VCaP (cell line): ENCODE measurements around the gene DCBLD2.

ENCODE experiments used
- H3K27ac ChIP-seq: fragments of 450-650 bp; 2 replicates; pipeline ENCODE4 v1.5.1; 2017
- TF ChIP-seq, protein P1 (sequence below): fragments of 450-650 bp; conservative IDR thresholded peaks from 2 replicates; pipeline ENCODE4 v1.5.1; 2017; ENCODE audit warnings: mild to moderate bottlenecking, moderate library complexity

The DCBLD2 gene

DNA sequence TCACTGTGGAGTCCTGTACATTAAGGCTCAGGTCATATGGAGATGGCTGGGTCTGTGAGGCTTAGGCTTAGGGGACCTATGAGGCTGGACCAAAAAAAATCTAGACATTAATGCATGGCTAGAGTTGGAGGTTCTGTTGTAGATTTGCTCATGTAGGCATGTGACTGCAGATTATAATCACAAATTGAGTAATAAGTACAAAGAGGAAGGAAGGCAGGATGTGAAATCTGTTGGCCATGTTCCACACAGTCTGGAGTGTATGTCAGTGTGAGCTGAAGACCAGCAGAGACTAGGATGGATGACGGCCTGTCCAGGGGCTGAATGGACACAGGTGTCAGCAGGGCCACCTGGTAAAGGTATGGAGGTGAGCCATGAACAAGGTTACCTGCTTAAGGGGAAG is 138.4 kb downstream of the DCBLD2 start, which contains the start of gene ST3GAL6:
ST3GAL6 (plus strand) TSS at position 265 of the 400 bp plus-strand sequence. CDS start 5,101 bp downstream, outside the sequence.
- H3K27ac ChIP-seq = no peak within 1 kb of the TSS
- TF ChIP-seq, protein P1, sequence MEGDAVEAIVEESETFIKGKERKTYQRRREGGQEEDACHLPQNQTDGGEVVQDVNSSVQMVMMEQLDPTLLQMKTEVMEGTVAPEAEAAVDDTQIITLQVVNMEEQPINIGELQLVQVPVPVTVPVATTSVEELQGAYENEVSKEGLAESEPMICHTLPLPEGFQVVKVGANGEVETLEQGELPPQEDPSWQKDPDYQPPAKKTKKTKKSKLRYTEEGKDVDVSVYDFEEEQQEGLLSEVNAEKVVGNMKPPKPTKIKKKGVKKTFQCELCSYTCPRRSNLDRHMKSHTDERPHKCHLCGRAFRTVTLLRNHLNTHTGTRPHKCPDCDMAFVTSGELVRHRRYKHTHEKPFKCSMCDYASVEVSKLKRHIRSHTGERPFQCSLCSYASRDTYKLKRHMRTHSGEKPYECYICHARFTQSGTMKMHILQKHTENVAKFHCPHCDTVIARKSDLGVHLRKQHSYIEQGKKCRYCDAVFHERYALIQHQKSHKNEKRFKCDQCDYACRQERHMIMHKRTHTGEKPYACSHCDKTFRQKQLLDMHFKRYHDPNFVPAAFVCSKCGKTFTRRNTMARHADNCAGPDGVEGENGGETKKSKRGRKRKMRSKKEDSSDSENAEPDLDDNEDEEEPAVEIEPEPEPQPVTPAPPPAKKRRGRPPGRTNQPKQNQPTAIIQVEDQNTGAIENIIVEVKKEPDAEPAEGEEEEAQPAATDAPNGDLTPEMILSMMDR = no peak

DNA sequence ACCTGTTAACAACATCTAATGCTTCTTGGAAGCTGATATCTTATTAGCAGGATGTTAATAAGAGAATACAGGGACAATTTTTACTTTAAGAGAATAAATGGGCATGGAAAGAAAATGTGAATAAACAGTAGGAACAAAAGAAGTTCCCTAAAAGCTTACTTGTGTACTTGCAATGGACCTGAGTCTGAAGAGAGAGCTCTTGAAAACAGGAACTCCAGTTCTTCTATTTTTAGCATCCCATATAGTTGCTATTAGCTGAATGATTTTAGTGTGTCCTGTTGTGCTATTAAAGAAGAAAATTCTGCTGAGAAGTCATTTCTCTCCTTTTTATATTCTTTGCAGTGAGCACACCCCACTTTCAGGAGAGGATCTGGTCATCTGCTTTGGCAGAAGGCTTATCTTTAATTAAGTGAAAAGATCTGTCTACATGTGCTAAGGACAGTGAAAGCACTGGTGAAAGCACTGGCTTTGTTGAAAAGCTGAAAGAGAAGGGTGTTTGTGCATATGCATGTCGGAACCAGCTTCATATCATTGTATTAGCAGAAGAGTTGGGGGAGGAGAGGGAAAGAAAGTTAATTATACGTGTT is 139.8 kb downstream of the DCBLD2 start:
- H3K27ac ChIP-seq = no peak overlapping the region
- TF ChIP-seq, protein P1 = no peak

DNA sequence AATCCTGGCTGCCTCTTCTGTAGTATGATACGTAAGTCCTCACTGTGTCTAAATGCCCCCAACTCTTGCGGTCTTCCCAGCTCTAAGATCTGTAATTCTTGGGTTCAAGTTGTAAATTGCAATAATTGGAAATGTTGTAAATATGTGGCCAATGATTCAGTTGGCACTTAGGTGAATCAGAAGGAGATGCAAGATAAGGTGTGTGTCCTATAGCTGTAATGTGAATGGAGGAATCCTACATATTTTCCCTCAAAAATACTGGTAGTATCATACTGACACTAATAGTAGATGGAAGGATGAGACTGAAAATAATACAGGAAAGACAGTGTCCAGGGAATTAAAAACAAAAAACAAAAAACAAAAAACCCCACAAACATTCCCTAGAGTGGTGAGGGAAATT is 141.9 kb downstream of the DCBLD2 start:
- TF ChIP-seq, protein P1 = no peak

DNA sequence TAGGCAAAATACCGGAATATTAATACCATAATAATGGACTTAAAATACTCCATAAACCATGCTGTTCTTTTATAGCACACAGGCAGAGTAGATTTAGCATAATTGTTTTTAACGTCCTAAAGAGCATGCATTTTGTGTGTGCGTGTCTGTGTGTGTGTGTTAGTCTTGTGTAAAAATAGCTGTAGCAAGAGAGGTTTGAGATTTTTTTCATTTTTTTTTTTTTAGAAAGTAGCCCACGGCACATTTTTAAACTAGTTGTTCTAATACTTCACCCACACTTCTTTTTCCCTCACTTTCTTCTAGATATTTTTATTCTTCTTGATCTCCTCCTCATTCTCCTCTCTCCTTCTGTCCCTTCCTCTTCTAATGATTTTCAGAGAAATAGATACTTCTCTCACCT is 145.9 kb downstream of the DCBLD2 start:
- TF ChIP-seq, protein P1 = no peak
- no peak overlapping the region for H3K27ac ChIP-seq

More for the DNA sequence above, 141.9 kb downstream of the DCBLD2 start:
- no peak overlapping the region for H3K27ac ChIP-seq

DNA sequence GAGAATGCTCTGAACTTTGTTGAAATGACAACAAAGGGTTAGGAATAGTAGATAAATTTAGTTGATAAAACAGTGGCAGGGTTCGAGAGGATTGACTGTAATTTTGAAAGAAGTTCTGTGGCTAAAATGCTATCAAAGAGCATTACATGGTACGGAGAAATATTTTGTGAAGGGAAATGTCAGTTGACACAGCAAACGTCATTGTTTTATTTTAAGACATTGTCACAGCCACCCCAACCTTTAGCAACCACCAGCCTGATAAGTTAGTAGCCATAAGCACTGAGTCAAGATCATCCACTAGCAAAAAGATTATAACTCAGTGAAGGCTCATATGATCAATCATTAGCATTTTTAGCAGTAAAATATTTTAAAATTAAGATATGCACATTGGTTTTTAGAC is 147.0 kb downstream of the DCBLD2 start:
- no peak overlapping the region for H3K27ac ChIP-seq
- TF ChIP-seq, protein P1 = no peak

DNA sequence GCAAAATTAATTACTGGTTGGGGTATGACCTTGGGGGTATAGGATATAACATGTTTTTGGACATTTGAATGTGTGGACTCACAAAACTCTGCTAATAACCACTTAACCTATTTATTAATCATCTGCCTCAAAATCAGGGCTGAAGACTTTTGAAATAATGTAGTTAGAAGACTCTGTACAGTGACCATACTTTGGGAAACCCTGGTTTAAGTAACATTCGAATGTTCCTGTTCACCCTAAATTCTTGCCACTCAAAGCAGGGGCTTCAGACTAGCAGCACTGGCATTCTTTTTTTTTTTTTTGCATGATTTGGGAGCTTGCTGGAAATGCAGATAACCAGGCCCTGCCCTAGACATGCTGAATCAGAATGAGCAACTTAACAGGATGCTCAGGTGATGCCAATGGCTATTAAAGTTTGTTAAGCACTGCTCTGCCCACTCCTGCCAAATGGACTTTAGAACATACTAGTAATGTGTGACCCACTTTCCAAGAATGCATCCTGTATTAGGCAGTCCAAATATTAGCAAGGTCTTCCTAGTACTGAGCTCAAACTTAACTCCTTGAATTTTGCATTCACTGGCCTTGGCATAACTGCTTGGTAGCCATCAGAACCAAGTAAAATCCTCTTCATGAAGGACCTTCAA is 151.1 kb downstream of the DCBLD2 start:
- TF ChIP-seq, protein P1 = no peak
- H3K27ac ChIP-seq = no peak overlapping the region

DNA sequence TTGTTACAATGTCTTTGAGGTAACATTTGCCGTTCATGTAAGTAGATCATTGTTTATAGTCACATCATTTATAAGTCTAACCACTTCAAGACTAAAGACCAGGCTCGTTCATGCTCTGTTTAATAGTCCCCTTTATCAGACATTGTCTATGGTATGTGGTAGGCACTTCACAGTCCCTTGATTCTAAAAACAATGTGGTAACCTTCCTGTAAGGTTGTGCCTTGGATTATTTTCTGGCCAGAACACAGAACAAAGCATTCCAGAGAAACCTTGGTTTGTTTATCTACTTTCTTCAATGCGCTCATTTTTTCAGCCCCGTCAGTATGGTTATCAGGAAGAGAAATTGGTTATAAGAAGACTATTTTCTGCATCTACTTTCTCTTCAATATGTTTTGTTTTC is 154.6 kb downstream of the DCBLD2 start:
- TF ChIP-seq, protein P1 = no peak
- H3K27ac ChIP-seq = no peak overlapping the region
